H9 (cell line): Measurements from ENCODE around the gene BPIFB6. TPM values are rescaled to one million over a fixed set of nuclear protein-coding genes. Genes with fewer than 3 reads are reported as not detected.

ENCODE experiments used
- DNase-seq: peaks from one replicate; pipeline ENCODE4 v3.0.0-alpha.2; 2017
- H2AFZ ChIP-seq: one replicate; pipeline ENCODE4 v1.6.1; 2013; ENCODE audit warnings: mild to moderate bottlenecking, low read length, control low read depth, moderate library complexity
- H2AK5ac ChIP-seq: 2 replicates; pipeline ENCODE4 v1.6.1; 2013; ENCODE audit warnings: low read length, control low read depth, mixed read lengths; ENCODE audit not compliant: insufficient read length
- H2BK120ac ChIP-seq: one replicate; pipeline ENCODE4 v1.6.1; 2013; ENCODE audit warnings: low read depth, mild to moderate bottlenecking, low read length, control low read depth, inconsistent platforms; ENCODE audit not compliant: poor library complexity, severe bottlenecking
- H2BK12ac ChIP-seq: 2 replicates; pipeline ENCODE4 v1.6.1; 2013; ENCODE audit warnings: low read length, control low read depth, mixed read lengths, low read depth; ENCODE audit not compliant: insufficient read length
- H2BK15ac ChIP-seq: 2 replicates; pipeline ENCODE4 v1.6.1; 2013; ENCODE audit warnings: low read depth, low read length, control low read depth
- H2BK20ac ChIP-seq: one replicate; pipeline ENCODE4 v1.6.1; 2013; ENCODE audit warnings: low read depth, mild to moderate bottlenecking, low read length, control low read depth, inconsistent platforms; ENCODE audit not compliant: poor library complexity, severe bottlenecking
- H2BK5ac ChIP-seq: 2 replicates; pipeline ENCODE4 v1.6.1; 2013; ENCODE audit warnings: low read length, control low read depth, mixed read lengths; ENCODE audit not compliant: insufficient read length
- H3K14ac ChIP-seq: 2 replicates; pipeline ENCODE4 v1.6.1; 2013; ENCODE audit warnings: low read length, control low read depth; ENCODE audit not compliant: insufficient read depth
- H3K18ac ChIP-seq: 2 replicates; pipeline ENCODE4 v1.6.1; 2013; ENCODE audit warnings: low read depth, mild to moderate bottlenecking, mixed read lengths, low read length, control low read depth; ENCODE audit not compliant: insufficient read length
- H3K23ac ChIP-seq: 2 replicates; pipeline ENCODE4 v1.6.1; 2013; ENCODE audit warnings: low read length, control low read depth, mixed read lengths, low read depth; ENCODE audit not compliant: insufficient read length
- H3K23me2 ChIP-seq: 2 replicates; pipeline ENCODE4 v1.6.1; 2013; ENCODE audit warnings: low read depth, mild to moderate bottlenecking, mixed read lengths, low read length, control low read depth; ENCODE audit not compliant: insufficient read length, poor library complexity, severe bottlenecking
- H3K27ac ChIP-seq: 2 replicates; pipeline ENCODE4 v1.5.1; 2013; ENCODE audit warnings: low read length, control low read depth, mixed read lengths, low read depth; ENCODE audit not compliant: insufficient read length
- H3K27me3 ChIP-seq: 2 replicates; pipeline ENCODE4 v1.6.1; 2013; ENCODE audit warnings: low read length, control low read depth, inconsistent platforms; ENCODE audit not compliant: insufficient read depth
- H3K4ac ChIP-seq: 2 replicates; pipeline ENCODE4 v1.6.1; 2013; ENCODE audit warnings: low read depth, mild to moderate bottlenecking, control low read depth, inconsistent platforms, low read length, moderate library complexity
- H3K4me1 ChIP-seq: 2 replicates; pipeline ENCODE4 v1.6.1; 2013; ENCODE audit warnings: low read length, control low read depth, inconsistent platforms; ENCODE audit not compliant: insufficient read depth
- H3K4me2 ChIP-seq: 2 replicates; pipeline ENCODE4 v1.6.1; 2013; ENCODE audit warnings: low read length, control low read depth, mixed read lengths; ENCODE audit not compliant: insufficient read length, insufficient read depth
- H3K56ac ChIP-seq: 2 replicates; pipeline ENCODE4 v1.6.1; 2013; ENCODE audit warnings: low read depth, mild to moderate bottlenecking, mixed read lengths, low read length, control low read depth; ENCODE audit not compliant: insufficient read length
- H3K79me1 ChIP-seq: 2 replicates; pipeline ENCODE4 v1.6.1; 2013; ENCODE audit warnings: low read depth, mild to moderate bottlenecking, moderate library complexity, low read length, control low read depth, inconsistent platforms; ENCODE audit not compliant: insufficient read depth, poor library complexity, severe bottlenecking
- H3K79me2 ChIP-seq: 2 replicates; pipeline ENCODE4 v1.6.1; 2013; ENCODE audit warnings: low read length, control low read depth, inconsistent platforms; ENCODE audit not compliant: insufficient read depth
- H3K9ac ChIP-seq: 2 replicates; pipeline ENCODE4 v1.6.1; 2013; ENCODE audit warnings: low read length, control low read depth, mixed read lengths; ENCODE audit not compliant: insufficient read length; ENCODE audit errors: extremely low read depth
- H3K9me3 ChIP-seq: one replicate; pipeline ENCODE4 v1.6.1; 2013; ENCODE audit warnings: low read depth, low read length, inconsistent platforms; ENCODE audit not compliant: control insufficient read depth
- H3T11ph ChIP-seq: one replicate; pipeline ENCODE4 v1.6.1; 2013; ENCODE audit warnings: mild to moderate bottlenecking, low read length, control low read depth, inconsistent platforms
- H4K20me1 ChIP-seq: one replicate; pipeline ENCODE4 v1.6.1; 2013; ENCODE audit not compliant: control insufficient read depth, insufficient read length, insufficient read depth
- H4K5ac ChIP-seq: 2 replicates; pipeline ENCODE4 v1.6.1; 2013; ENCODE audit warnings: low read depth, mild to moderate bottlenecking, mixed read lengths, low read length, control low read depth; ENCODE audit not compliant: insufficient read length
- H4K8ac ChIP-seq: replicated peaks from 2 replicates; pipeline ENCODE4 v1.6.1; 2013; ENCODE audit warnings: low read length, control low read depth, mixed read lengths, low read depth; ENCODE audit not compliant: insufficient read length
- H4K91ac ChIP-seq: 2 replicates; pipeline ENCODE4 v1.6.1; 2013; ENCODE audit warnings: low read depth, mild to moderate bottlenecking, moderate library complexity, mixed read lengths, low read length, control low read depth; ENCODE audit not compliant: insufficient read length
- H3K27ac Mint-ChIP-seq, 3 experiments: 2 replicates in 2 of 3; 3 replicates in 1 of 3; pipeline ENCODE4 v1.8.0; 2020 to 2021; ENCODE audit warnings: mixed read lengths in 3 of 3, mild to moderate bottlenecking in 1 of 3, moderate library complexity in 1 of 3
- H3K27me3 Mint-ChIP-seq: 2 replicates; pipeline ENCODE4 v1.8.0; 2021; ENCODE audit warnings: low read depth, mild to moderate bottlenecking, moderate library complexity, mixed read lengths
- H3K36me3 Mint-ChIP-seq, 3 experiments: 2 replicates in 2 of 3; 3 replicates in 1 of 3; pipeline ENCODE4 v1.8.0; 2020 to 2021; ENCODE audit warnings: low read depth in 3 of 3, mixed read lengths in 3 of 3; ENCODE audit not compliant: insufficient read depth in 1 of 3
- H3K4me1 Mint-ChIP-seq, 2 experiments: 2 replicates each; pipeline ENCODE4 v1.8.0; 2020; ENCODE audit warnings: mixed read lengths in 2 of 2
- H3K4me3 Mint-ChIP-seq, 2 experiments: 2 replicates in 1 of 2; 3 replicates in 1 of 2; pipeline ENCODE4 v1.8.0; 2020 to 2021; ENCODE audit warnings: mild to moderate bottlenecking in 2 of 2, mixed read lengths in 2 of 2, moderate library complexity in 1 of 2
- H3K9me3 Mint-ChIP-seq, 2 experiments: 2 replicates in 1 of 2; 3 replicates in 1 of 2; pipeline ENCODE4 v1.8.0; 2020; ENCODE audit warnings: mild to moderate bottlenecking in 2 of 2, mixed read lengths in 2 of 2, moderate library complexity in 1 of 2
- WGBS: extraction: QIAGEN DNeasy Blood & Tissue Kit; methylation state at CpG from one replicate; pipeline ENCODE4 v1.1.7; 2013; ENCODE audit warnings: missing lambda C conversion rate, low lambda C conversion rate, mixed read lengths; ENCODE audit not compliant: insufficient read length; ENCODE audit errors: extremely low coverage; 5-methylcytosine and 5-hydroxymethylcytosine counted together
- total RNA-seq: library from RNA; stranded (reverse); gene quantifications from 2 replicates; pipeline ENCODE4 v1.2.1, GENCODE V29; 2021
- TF ChIP-seq, protein P1 (sequence below): fragments of 200-600 bp; sonication (generic); conservative IDR thresholded peaks from 3 replicates; pipeline ENCODE4 v1.8.0; 2021; ENCODE audit warnings: antibody characterized with exemption, mild to moderate bottlenecking

BPIFB6 gene
- total RNA-seq, 1 experiment from 2014 or later, result not detected

- DNase-seq, result no peak
Measured at GRCh38 chr20:33079259-33079658, 47.8 kb downstream of the BPIFB6 start, which contains the start of gene BPIFB4. Gene BPIFB4 (plus strand): TSS chr20:33079643. CDS start chr20:33081527, 1,884 bp downstream.

More at GRCh38 chr20:33079259-33079658, 47.8 kb downstream of the BPIFB6 start, which contains the start of gene BPIFB4:
- Histone ChIP-seq H3K79me1 (no peaks in the 10 kb centered on the region), H3K4ac (no peak within 1 kb of the TSS), H3T11ph (no peak within 1 kb of the TSS), H4K8ac (no peak within 1 kb of the TSS), H2AK5ac (no peak within 1 kb of the TSS), H3K23ac (no peak within 1 kb of the TSS), H2BK120ac (no peak within 1 kb of the TSS), H3K9me3 (no peaks in the 10 kb centered on the region), H2AFZ (no peak within 1 kb of the TSS), H2BK15ac (no peak within 1 kb of the TSS), H4K91ac (no peak within 1 kb of the TSS), H3K9ac (no peak within 1 kb of the TSS), H3K56ac (no peak within 1 kb of the TSS), H2BK12ac (no peak within 1 kb of the TSS), H3K14ac (no peak within 1 kb of the TSS), H3K27me3 (no peaks in the 10 kb centered on the region), H2BK20ac (no peak within 1 kb of the TSS), H4K20me1 (peaks cover 2% of the 10 kb centered on the region), H3K4me2 (no peak within 1 kb of the TSS), H4K5ac (no peak within 1 kb of the TSS), H3K18ac (no peak within 1 kb of the TSS), H3K23me2 (no peaks in the 10 kb centered on the region), H2BK5ac (no peak within 1 kb of the TSS), H3K79me2 (no peaks in the 10 kb centered on the region), H3K27ac (no peak within 1 kb of the TSS), H3K4me1 (no peaks in the 10 kb centered on the region)
- Mint-ChIP-seq H3K27me3 (peaks cover 15% of the 10 kb centered on the region), H3K36me3 (no peaks in the 10 kb centered on the region), H3K4me1 (peaks cover 0 to 3% of the 10 kb centered on the region in 2 experiments; a peak in 1 of 4 replicates), H3K9me3 (no peaks in the 10 kb centered on the region), H3K4me3 (no peak within 1 kb of the TSS), H3K27ac (no peak within 1 kb of the TSS)
- WGBS, result no CpG with 5 or more reads among the region's 2 CpGs
- TF ChIP-seq, protein P1, sequence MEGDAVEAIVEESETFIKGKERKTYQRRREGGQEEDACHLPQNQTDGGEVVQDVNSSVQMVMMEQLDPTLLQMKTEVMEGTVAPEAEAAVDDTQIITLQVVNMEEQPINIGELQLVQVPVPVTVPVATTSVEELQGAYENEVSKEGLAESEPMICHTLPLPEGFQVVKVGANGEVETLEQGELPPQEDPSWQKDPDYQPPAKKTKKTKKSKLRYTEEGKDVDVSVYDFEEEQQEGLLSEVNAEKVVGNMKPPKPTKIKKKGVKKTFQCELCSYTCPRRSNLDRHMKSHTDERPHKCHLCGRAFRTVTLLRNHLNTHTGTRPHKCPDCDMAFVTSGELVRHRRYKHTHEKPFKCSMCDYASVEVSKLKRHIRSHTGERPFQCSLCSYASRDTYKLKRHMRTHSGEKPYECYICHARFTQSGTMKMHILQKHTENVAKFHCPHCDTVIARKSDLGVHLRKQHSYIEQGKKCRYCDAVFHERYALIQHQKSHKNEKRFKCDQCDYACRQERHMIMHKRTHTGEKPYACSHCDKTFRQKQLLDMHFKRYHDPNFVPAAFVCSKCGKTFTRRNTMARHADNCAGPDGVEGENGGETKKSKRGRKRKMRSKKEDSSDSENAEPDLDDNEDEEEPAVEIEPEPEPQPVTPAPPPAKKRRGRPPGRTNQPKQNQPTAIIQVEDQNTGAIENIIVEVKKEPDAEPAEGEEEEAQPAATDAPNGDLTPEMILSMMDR, result no peak
